Globus pallidus (tissue), 1 donor: ENCODE measurements around the gene RGMB.

Experiments
- DNase-seq: peaks from one replicate; pipeline ENCODE4 v3.0.0-alpha.2; 2015; ENCODE audit warnings: low spot score

Gene RGMB

GRCh38 chr5:98785244-98785643, 11.8 kb downstream of the RGMB start:
- no peak for DNase-seq

GRCh38 chr5:98786191-98786853, 12.9 kb downstream of the RGMB start:
- no peak for DNase-seq

- DNase-seq = no peak
Measured at GRCh38 chr5:98787131-98787719, 13.8 kb downstream of the RGMB start.

- DNase-seq = no peak
Measured at GRCh38 chr5:98789029-98789428, 15.6 kb downstream of the RGMB start.

- DNase-seq = no peak
Measured at GRCh38 chr5:98791001-98791519, 17.6 kb downstream of the RGMB start.

- DNase-seq = no peak
Measured at GRCh38 chr5:98791898-98792580, 18.6 kb downstream of the RGMB start.

GRCh38 chr5:98793223-98793622, 19.8 kb downstream of the RGMB start:
- DNase-seq = no peak

- no peak for DNase-seq
Measured at GRCh38 chr5:98794001-98794400, 20.5 kb downstream of the RGMB start.

GRCh38 chr5:98794414-98795080, 21.1 kb downstream of the RGMB start:
- DNase-seq = no peak

- no peak for DNase-seq
Measured at GRCh38 chr5:98795243-98795642, 21.8 kb downstream of the RGMB start.

GRCh38 chr5:98796197-98796972, 22.9 kb downstream of the RGMB start:
- DNase-seq = no peak

- no peak for DNase-seq
Measured at GRCh38 chr5:98798371-98798770, 24.9 kb downstream of the RGMB start.

- DNase-seq = no peak
Measured at GRCh38 chr5:98798847-98799246, 25.4 kb downstream of the RGMB start.

- DNase-seq = no peak
Measured at GRCh38 chr5:98804066-98804465, 30.6 kb downstream of the RGMB start.

- no peak for DNase-seq
Measured at GRCh38 chr5:98805070-98805469, 31.6 kb downstream of the RGMB start.

- no peak for DNase-seq
Measured at GRCh38 chr5:98807806-98808205, 34.3 kb downstream of the RGMB start.

GRCh38 chr5:98810206-98810605, 36.7 kb downstream of the RGMB start:
- no peak for DNase-seq

GRCh38 chr5:98813755-98814154, 40.3 kb downstream of the RGMB start:
- DNase-seq = no peak

- no peak for DNase-seq
Measured at GRCh38 chr5:98816582-98817222, 43.2 kb downstream of the RGMB start.

GRCh38 chr5:98825582-98826375, 52.3 kb downstream of the RGMB start:
- DNase-seq = no peak

GRCh38 chr5:98827161-98827560, 53.7 kb downstream of the RGMB start:
- no peak for DNase-seq
